K562 (cell line): Measurements from ENCODE around the gene RBBP5. TPM values are rescaled to one million over a fixed set of nuclear protein-coding genes. Genes with fewer than 3 reads are reported as not detected.

Source experiments
- ARNT ChIP-seq, 2 experiments: fragments of 450-650 bp; IDR thresholded peaks; 2 replicates each; pipeline ENCODE4 v1.6.1; 2016; ENCODE audit warnings: mild to moderate bottlenecking in 1 of 2
- BCLAF1 ChIP-seq, 2 experiments: fragments of 450-650 bp in 1 of 2; IDR thresholded peaks; 2 replicates each; pipeline ENCODE4 v1.6.1; 2011 to 2017; ENCODE audit warnings: low read depth in 2 of 2, antibody characterized with exemption in 1 of 2, borderline replicate concordance in 1 of 2, low read length in 1 of 2, mild to moderate bottlenecking in 1 of 2, mixed read lengths in 1 of 2; ENCODE audit not compliant: control insufficient read depth in 1 of 2
- MECOM ChIP-seq: fragments of 250-450 bp; sonication (Bioruptor Pico); IDR thresholded peaks from 2 replicates; pipeline ENCODE4 v1.8.0; 2022; ENCODE audit warnings: inconsistent platforms
- MEF2A ChIP-seq: IDR thresholded peaks from 2 replicates; pipeline ENCODE4 v1.6.1; 2011; ENCODE audit warnings: low read depth, mild to moderate bottlenecking, low read length, moderate library complexity; ENCODE audit not compliant: control insufficient read depth
- NFXL1 ChIP-seq: fragments of 450-650 bp; formaldehyde crosslinking; IDR thresholded peaks from 2 replicates; pipeline ENCODE4 v1.4.0; 2021; ENCODE audit warnings: mild to moderate bottlenecking
- RBFOX2 ChIP-seq: fragments of 200-400 bp; formaldehyde crosslinking; IDR thresholded peaks from 2 replicates; pipeline ENCODE4 v1.6.1; 2017; ENCODE audit warnings: low read depth, mild to moderate bottlenecking, low read length, moderate library complexity
- ZNF717 ChIP-seq: fragments of 250-450 bp; sonication (Bioruptor Pico); IDR thresholded peaks from 2 replicates; pipeline ENCODE4 v1.5.0; 2021
- polyA plus RNA-seq, 8 experiments: library from polyadenylated mRNA; depleted of rRNA in 4 of 8; stranded (reverse) in 5 of 8; unstranded in 3 of 8; fragments of >200 nt; fragmentation: Nextera tagmentation in 2 of 8; fragmentation: Illumina TruSeq in 1 of 8; extraction: Ambion mirVana in 2 of 8; extraction: Trizol in 1 of 8; gene quantifications; 2 replicates each; pipeline versions ENCODE4 v1.2.1 to v1.2.3, GENCODE V29; 2011 to 2014; ENCODE audit warnings: inconsistent platforms in 1 of 8, missing spikeins in 1 of 8
- total RNA-seq, 7 experiments: library from RNA; depleted of rRNA in 6 of 7; stranded (reverse); fragments of >200 nt in 6 of 7; fragmentation: Illumina TruSeq in 2 of 7; extraction: Trizol in 2 of 7; gene quantifications; 2 replicates each; pipeline versions ENCODE4 v1.2.1 to v1.2.3, GENCODE V29; 2011 to 2021; ENCODE audit warnings: low replicate concordance in 1 of 7

RBBP5 gene
- total and polyA plus RNA-seq, 9 of the 15 experiments (the other 6 are each of a cell fraction or from before 2014, with no cell fraction given), result 17.2 to 37.4 (median 28.4) TPM

- TF ChIP-seq BCLAF1 (IDR thresholded peaks at IDR 0.05; ENCODE audit: borderline replicate concordance in 1 of 2, control insufficient read depth in 1 of 2, low read depth in 2 of 2, low read length in 1 of 2) (no peak), RBFOX2 (no peak), MECOM (no peak), ARNT (IDR thresholded peaks at IDR 0.05) (no peak), ZNF717 (no peak), MEF2A (no peak), NFXL1 (no peak)
Observed at GRCh38 chr1:205150651-205151428, 29.1 kb upstream of the RBBP5 start (continued).
